Bronchial epithelial cell (primary cell): ENCODE results near the gene ANKFN1. TPM values are rescaled to one million over a fixed set of nuclear protein-coding genes. Genes with fewer than 3 reads are reported as not detected.
A peak's percentile ranks its signal among the peaks of the same experiment; 100 is the strongest.

Source experiments
- DNase-seq: peaks from one replicate; pipeline ENCODE4 v3.0.0-alpha.2; 2010; ENCODE audit warnings: low read depth
- FAIRE-seq: peaks from 2 replicates; lab custom pipeline; 2011; peaks lifted over from hg19 to GRCh38; lab: Jason Lieb, UNC
- H3K27me3 ChIP-seq: 2 replicates; pipeline ENCODE4 v1.5.1; 2011; ENCODE audit warnings: low read length; ENCODE audit not compliant: control insufficient read depth, insufficient read depth
- H3K36me3 ChIP-seq: 2 replicates; pipeline ENCODE4 v1.5.1; 2011; ENCODE audit warnings: low read length; ENCODE audit not compliant: control insufficient read depth, insufficient read depth
- H3K4me3 ChIP-seq: 2 replicates; pipeline ENCODE4 v1.5.1; 2011; ENCODE audit warnings: mild to moderate bottlenecking, low read depth, low read length, control low read depth
- CTCF ChIP-seq: IDR thresholded peaks from 2 replicates; pipeline ENCODE4 v1.5.1; 2011; ENCODE audit warnings: mild to moderate bottlenecking, moderate library complexity, low read length, control low read depth, inconsistent platforms; ENCODE audit not compliant: insufficient read depth, severe bottlenecking
- total RNA-seq: library from RNA; depleted of rRNA; stranded (reverse); fragments of >200 nt; gene quantifications from 2 replicates; pipeline ENCODE4 v1.2.1, GENCODE V29; 2014

Gene ANKFN1
- total RNA-seq, 1 donor from 2014 or later = under 0.01 TPM

DNA sequence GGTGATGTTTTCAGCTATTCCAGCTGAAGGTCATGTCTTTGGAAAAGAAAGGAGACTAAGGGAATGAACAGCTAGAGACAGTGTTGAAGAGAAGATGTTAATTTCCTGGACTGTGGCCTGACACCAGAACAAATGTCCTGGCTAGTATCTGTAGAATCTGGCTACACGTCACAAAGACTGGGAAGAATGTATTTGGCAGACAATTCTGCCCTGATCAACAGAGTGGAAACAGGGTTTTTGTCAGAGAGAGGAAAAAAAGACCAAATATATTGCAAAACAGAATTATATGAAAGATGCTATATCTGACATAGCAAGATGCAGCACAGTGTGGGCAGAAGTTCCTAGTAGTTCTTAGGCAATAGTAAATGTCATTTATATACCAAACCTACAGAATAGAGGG lies 17.0 kb upstream of the ANKFN1 start:
- no peaks in the 10 kb centered on the region for H3K27me3 ChIP-seq
- DNase-seq = no peak
- no peaks in the 10 kb centered on the region for H3K36me3 ChIP-seq
- TF ChIP-seq CTCF = no peak
- H3K4me3 ChIP-seq = no peak overlapping the region
- FAIRE-seq = no peak

GRCh38 chr17:56141046-56141839 lies 12.0 kb upstream of the ANKFN1 start:
- DNase-seq (no peak), FAIRE-seq (peak; percentile 47)
- no peak for TF ChIP-seq CTCF
- Histone ChIP-seq H3K36me3 (no peaks in the 10 kb centered on the region), H3K27me3 (no peaks in the 10 kb centered on the region), H3K4me3 (no peak overlapping the region)

DNA sequence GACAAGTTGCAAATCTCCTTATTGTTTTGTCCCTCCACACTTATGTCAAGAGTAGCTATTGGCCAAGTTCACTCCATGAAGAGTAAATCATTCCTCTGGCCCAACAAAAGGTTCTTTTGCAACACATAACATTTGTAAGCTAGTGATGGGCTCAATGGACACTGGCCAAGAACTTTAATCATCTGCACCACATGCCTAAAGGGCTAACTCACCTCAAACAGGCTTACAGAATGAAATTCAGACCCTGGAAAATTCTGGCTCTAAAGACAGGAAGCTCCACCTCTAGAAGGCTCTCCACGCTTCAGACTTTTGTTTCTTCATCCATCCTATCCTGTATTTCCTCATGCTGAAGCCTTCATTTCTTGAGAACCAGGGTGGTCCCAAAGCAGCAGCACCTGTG lies 10.9 kb upstream of the ANKFN1 start:
- TF ChIP-seq CTCF = no peak
- peak; percentile 15 for DNase-seq
- Histone ChIP-seq H3K4me3 (no peak overlapping the region), H3K27me3 (no peaks in the 10 kb centered on the region), H3K36me3 (no peaks in the 10 kb centered on the region)
- FAIRE-seq = no peak

DNA sequence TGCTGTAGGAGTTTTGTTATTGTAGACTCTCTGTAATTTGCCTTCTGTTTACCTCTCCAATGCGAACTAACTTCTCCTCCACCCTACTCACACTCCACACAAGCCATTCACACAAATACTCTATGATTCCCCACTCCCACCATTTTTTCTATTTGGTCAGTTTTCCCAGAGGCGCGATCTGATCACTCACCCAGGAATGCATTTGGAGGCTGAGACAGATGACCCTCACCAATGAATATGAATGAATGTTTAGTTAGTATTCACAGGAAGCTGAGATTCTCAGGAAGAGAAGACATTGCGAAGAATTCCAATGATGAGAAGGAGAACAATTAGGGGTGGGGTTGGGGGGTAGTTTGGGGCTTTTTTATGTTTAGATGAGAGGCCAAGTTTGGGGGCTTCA lies 10.5 kb upstream of the ANKFN1 start:
- FAIRE-seq = no peak
- H3K27me3 ChIP-seq = no peaks in the 10 kb centered on the region
- TF ChIP-seq CTCF = no peak

GRCh38 chr17:56144223-56144622 lies 9.1 kb upstream of the ANKFN1 start:
- no peak for TF ChIP-seq CTCF
- no peak for DNase-seq
- no peak for FAIRE-seq
- Histone ChIP-seq H3K27me3 (no peaks in the 10 kb centered on the region), H3K4me3 (no peak overlapping the region), H3K36me3 (no peaks in the 10 kb centered on the region)

More for the DNA sequence above, 10.5 kb upstream of the ANKFN1 start:
- Histone ChIP-seq H3K4me3 (no peak overlapping the region), H3K36me3 (no peaks in the 10 kb centered on the region)
- DNase-seq = no peak
